K562 (cell line): Measurements from ENCODE around the gene AOC1. TPM values are rescaled to one million over a fixed set of nuclear protein-coding genes. Genes with fewer than 3 reads are reported as not detected.

Experiments
- ATAC-seq: fragments of 200-7000 bp; cut with Tn5 transposase; 3 replicates; pipeline ENCODE4 v1.9.1; 2020; ENCODE audit warnings: moderate library complexity
- BruUV-seq: library from RNA; stranded (reverse); fragments of 400-500 nt; replicated peaks from 2 replicates; lab custom pipeline; 2021; lab: Mats Ljungman, UMichigan
- CTCF ChIA-PET: fragments of 300-600 bp; formaldehyde crosslinking; extraction: SDS; loops from one replicate; lab custom pipeline; 2021; ENCODE audit warnings: low intra/inter-chr PET ratio; lab: Yijun Ruan, JAX
- POLR2A ChIA-PET: fragments of 300-600, 350-650 bp; sonication (Branson Sonifier 250); formaldehyde crosslinking; extraction: SDS; loops from one replicate; lab custom pipeline; 2021; ENCODE audit warnings: antibody characterized with exemption, inconsistent platforms; lab: Yijun Ruan, JAX
- DNase-seq, 4 experiments: peaks; one replicate each; pipeline versions ENCODE4 v3.0.0 to v3.0.0-alpha.2; 2011 to 2018; ENCODE audit warnings: low spot score in 3 of 4, mixed read lengths in 3 of 4; ENCODE audit errors: extremely low read depth in 1 of 4
- FAIRE-seq: peaks from 2 replicates; lab custom pipeline; 2011; peaks lifted over from hg19 to GRCh38; lab: Jason Lieb, UNC
- H2AFZ ChIP-seq: 2 replicates; pipeline ENCODE4 v1.6.0; 2011; ENCODE audit warnings: low read depth, low read length, control low read depth, inconsistent platforms
- H3K27ac ChIP-seq: fragments of 200-600 bp; 3 replicates; pipeline ENCODE4 v1.8.0; 2011; ENCODE audit warnings: low read depth, mild to moderate bottlenecking, control low read depth, inconsistent platforms, low read length, moderate library complexity, mixed read lengths; ENCODE audit errors: extremely low read depth
- H3K27me3 ChIP-seq, 2 experiments: fragments of 300-600 bp in 1 of 2; 2 replicates in 1 of 2; 3 replicates in 1 of 2; pipeline versions ENCODE4 v1.6.0 to v1.8.0; 2011; ENCODE audit warnings: inconsistent platforms in 2 of 2, low read length in 2 of 2, mild to moderate bottlenecking in 1 of 2, mixed read lengths in 1 of 2, moderate library complexity in 1 of 2; ENCODE audit not compliant: control insufficient read depth in 2 of 2, insufficient read depth in 2 of 2
- H3K36me3 ChIP-seq: fragments of 300-600 bp; 3 replicates; pipeline ENCODE4 v1.8.0; 2011; ENCODE audit warnings: mild to moderate bottlenecking, low read length, inconsistent platforms; ENCODE audit not compliant: control insufficient read depth, insufficient read depth
- H3K4me1 ChIP-seq, 2 experiments: fragments of 200-600 bp in 1 of 2; replicated peaks in 1 of 2; 2 replicates in 1 of 2; 3 replicates in 1 of 2; pipeline versions ENCODE4 v1.5.1 to v1.8.0; 2011; ENCODE audit warnings: inconsistent platforms in 2 of 2, low read length in 2 of 2, mild to moderate bottlenecking in 1 of 2, mixed read lengths in 1 of 2, moderate library complexity in 1 of 2; ENCODE audit not compliant: control insufficient read depth in 2 of 2, insufficient read depth in 2 of 2
- H3K4me2 ChIP-seq: 2 replicates; pipeline ENCODE4 v1.6.1; 2011; ENCODE audit warnings: low read length, control low read depth, inconsistent platforms, mixed read lengths; ENCODE audit not compliant: insufficient read depth
- H3K4me3 ChIP-seq: fragments of 200-600 bp; sonication (generic), shearing (Covaris generic); 2 replicates; pipeline ENCODE4 v1.5.1; 2016; ENCODE audit warnings: control low read depth, inconsistent platforms
- H3K79me2 ChIP-seq: fragments of 200-600 bp; 3 replicates; pipeline ENCODE4 v1.8.0; 2011; ENCODE audit warnings: low read length, inconsistent platforms; ENCODE audit not compliant: control insufficient read depth, insufficient read depth
- H3K9ac ChIP-seq, 2 experiments: 2 replicates each; pipeline versions ENCODE4 v1.6.0 to v1.6.1; 2011; ENCODE audit warnings: low read depth in 2 of 2, low read length in 2 of 2, control low read depth in 1 of 2, inconsistent platforms in 1 of 2, mild to moderate bottlenecking in 1 of 2, mixed read lengths in 1 of 2; ENCODE audit not compliant: insufficient read depth in 1 of 2
- H3K9me1 ChIP-seq: one replicate; pipeline ENCODE4 v1.6.0; 2011; ENCODE audit warnings: inconsistent platforms, mild to moderate bottlenecking, low read length, moderate library complexity; ENCODE audit not compliant: control insufficient read depth, insufficient read depth
- H3K9me3 ChIP-seq: replicated peaks from 2 replicates; pipeline ENCODE4 v1.5.1; 2011; ENCODE audit warnings: low read depth, low read length, inconsistent platforms; ENCODE audit not compliant: control insufficient read depth, insufficient read depth
- H4K20me1 ChIP-seq: replicated peaks from 2 replicates; pipeline ENCODE4 v1.6.1; 2011; ENCODE audit warnings: low read length, inconsistent platforms, mixed read lengths; ENCODE audit not compliant: control insufficient read depth, insufficient read depth
- CBX8 ChIP-seq: fragments of 200-600 bp; sonication (generic); IDR thresholded peaks from 2 replicates; pipeline ENCODE4 v1.6.1; 2012; ENCODE audit warnings: borderline replicate concordance, mixed run types, low read depth, mild to moderate bottlenecking, moderate library complexity, mixed read lengths, low read length, control low read depth, inconsistent platforms; ENCODE audit not compliant: poor library complexity, severe bottlenecking; ENCODE audit errors: extremely low read depth
- CHD4 ChIP-seq: fragments of 200-600 bp; sonication (generic); IDR thresholded peaks from 3 replicates; pipeline ENCODE4 v1.6.1; 2012; ENCODE audit warnings: low read depth, mild to moderate bottlenecking, mixed read lengths, low read length, inconsistent platforms; ENCODE audit not compliant: insufficient read depth, insufficient replicate concordance, poor library complexity, severe bottlenecking
- FOXK2 ChIP-seq, 2 experiments: fragments of 450-650 bp; IDR thresholded peaks in 1 of 2; conservative IDR thresholded peaks in 1 of 2; 2 replicates each; pipeline ENCODE4 v1.6.1; 2016; ENCODE audit warnings: low read depth in 2 of 2, mild to moderate bottlenecking in 1 of 2
- HLTF ChIP-seq: fragments of 450-650 bp; IDR thresholded peaks from 2 replicates; pipeline ENCODE4 v1.6.1; 2016
- POLR2H ChIP-seq: IDR thresholded peaks from 2 replicates; pipeline ENCODE4 v1.6.1; 2016; ENCODE audit warnings: missing genetic modification characterization, low read depth, mild to moderate bottlenecking, control low read depth, missing compliant biosample characterization, moderate library complexity
- ZNF354B ChIP-seq: fragments of 250-450 bp; sonication (Bioruptor Pico); IDR thresholded peaks from 2 replicates; pipeline ENCODE4 v1.4.0; 2020
- ZNF507 ChIP-seq: conservative IDR thresholded peaks from 2 replicates; pipeline ENCODE4 v1.6.1; 2017; ENCODE audit warnings: missing genetic modification characterization, missing compliant biosample characterization
- ZSCAN29 ChIP-seq: fragments of 450-650 bp; IDR thresholded peaks from 2 replicates; pipeline ENCODE4 v1.6.1; 2017
- WGBS: fragments of 100-300 bp; shearing (Covaris generic); methylation state at CpG from one replicate; pipeline ENCODE4 v1.1.6; 2016; ENCODE audit warnings: low coverage, mixed read lengths; ENCODE audit not compliant: insufficient coverage; ENCODE audit errors: missing lambda C conversion rate; 5-methylcytosine and 5-hydroxymethylcytosine counted together
- in situ Hi-C: fragments of 300-500 bp; cut with MboI; formaldehyde crosslinking; loops from 4 replicates; pipeline ENCODE4 v1.15.0; 2018; ENCODE audit warnings: inconsistent platforms, mixed read lengths
- intact Hi-C: fragments of 100-400 bp; cut with micrococcal nuclease; formaldehyde crosslinking; loops from 2 replicates; pipeline ENCODE4 v1.14.2; 2022
- polyA plus RNA-seq, 8 experiments: library from polyadenylated mRNA; depleted of rRNA in 4 of 8; stranded (reverse) in 5 of 8; unstranded in 3 of 8; fragments of >200 nt; fragmentation: Nextera tagmentation in 2 of 8; fragmentation: Illumina TruSeq in 1 of 8; extraction: Ambion mirVana in 2 of 8; extraction: Trizol in 1 of 8; gene quantifications; 2 replicates each; pipeline versions ENCODE4 v1.2.1 to v1.2.3, GENCODE V29; 2011 to 2014; ENCODE audit warnings: inconsistent platforms in 1 of 8, missing spikeins in 1 of 8
- total RNA-seq, 7 experiments: library from RNA; depleted of rRNA in 6 of 7; stranded (reverse); fragments of >200 nt in 6 of 7; fragmentation: Illumina TruSeq in 2 of 7; extraction: Trizol in 2 of 7; gene quantifications; 2 replicates each; pipeline versions ENCODE4 v1.2.1 to v1.2.3, GENCODE V29; 2011 to 2021; ENCODE audit warnings: low replicate concordance in 1 of 7
- TF ChIP-seq, protein P1 (sequence below), 2 experiments: fragments of 450-650 bp; IDR thresholded peaks; 2 replicates each; pipeline ENCODE4 v1.6.1; 2016; ENCODE audit warnings: mild to moderate bottlenecking in 2 of 2, borderline replicate concordance in 1 of 2, low read depth in 1 of 2, moderate library complexity in 1 of 2
- TF ChIP-seq, protein P2 (sequence below): fragments of 450-650 bp; formaldehyde crosslinking; IDR thresholded peaks from 2 replicates; pipeline ENCODE4 v1.4.0; 2022; ENCODE audit warnings: missing genetic modification characterization

AOC1 gene
- total and polyA plus RNA-seq, 9 of the 15 experiments (the other 6 are each of a cell fraction or from before 2014, with no cell fraction given): not detected

DNA sequence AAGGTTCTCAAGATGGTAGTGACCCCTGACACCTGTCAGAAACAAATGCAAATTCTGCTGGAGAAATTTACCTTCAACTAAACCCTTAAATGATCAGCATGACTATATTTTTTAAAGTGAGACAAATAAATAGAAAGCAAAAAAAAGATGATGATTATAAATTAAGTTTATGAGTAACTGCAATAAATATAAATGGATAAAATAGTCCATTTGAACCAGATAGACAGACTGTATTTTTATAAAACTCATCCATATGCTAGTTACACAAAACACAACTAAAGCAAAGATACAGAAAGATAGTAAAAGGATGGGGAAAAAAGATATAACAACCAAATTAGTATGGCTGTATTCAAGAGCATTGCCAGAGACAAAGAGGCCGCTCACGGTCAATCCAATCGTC, 45.9 kb upstream of the AOC1 start:
- no peaks in the 10 kb centered on the region for H3K36me3 ChIP-seq
- in situ Hi-C loops: no loop called here
- no peak for ATAC-seq

More for the DNA sequence above, 45.9 kb upstream of the AOC1 start:
- no peak for TF ChIP-seq CBX8
- peak; percentile 98 for TF ChIP-seq ZNF507 (tag)
- TF ChIP-seq, protein P1, sequence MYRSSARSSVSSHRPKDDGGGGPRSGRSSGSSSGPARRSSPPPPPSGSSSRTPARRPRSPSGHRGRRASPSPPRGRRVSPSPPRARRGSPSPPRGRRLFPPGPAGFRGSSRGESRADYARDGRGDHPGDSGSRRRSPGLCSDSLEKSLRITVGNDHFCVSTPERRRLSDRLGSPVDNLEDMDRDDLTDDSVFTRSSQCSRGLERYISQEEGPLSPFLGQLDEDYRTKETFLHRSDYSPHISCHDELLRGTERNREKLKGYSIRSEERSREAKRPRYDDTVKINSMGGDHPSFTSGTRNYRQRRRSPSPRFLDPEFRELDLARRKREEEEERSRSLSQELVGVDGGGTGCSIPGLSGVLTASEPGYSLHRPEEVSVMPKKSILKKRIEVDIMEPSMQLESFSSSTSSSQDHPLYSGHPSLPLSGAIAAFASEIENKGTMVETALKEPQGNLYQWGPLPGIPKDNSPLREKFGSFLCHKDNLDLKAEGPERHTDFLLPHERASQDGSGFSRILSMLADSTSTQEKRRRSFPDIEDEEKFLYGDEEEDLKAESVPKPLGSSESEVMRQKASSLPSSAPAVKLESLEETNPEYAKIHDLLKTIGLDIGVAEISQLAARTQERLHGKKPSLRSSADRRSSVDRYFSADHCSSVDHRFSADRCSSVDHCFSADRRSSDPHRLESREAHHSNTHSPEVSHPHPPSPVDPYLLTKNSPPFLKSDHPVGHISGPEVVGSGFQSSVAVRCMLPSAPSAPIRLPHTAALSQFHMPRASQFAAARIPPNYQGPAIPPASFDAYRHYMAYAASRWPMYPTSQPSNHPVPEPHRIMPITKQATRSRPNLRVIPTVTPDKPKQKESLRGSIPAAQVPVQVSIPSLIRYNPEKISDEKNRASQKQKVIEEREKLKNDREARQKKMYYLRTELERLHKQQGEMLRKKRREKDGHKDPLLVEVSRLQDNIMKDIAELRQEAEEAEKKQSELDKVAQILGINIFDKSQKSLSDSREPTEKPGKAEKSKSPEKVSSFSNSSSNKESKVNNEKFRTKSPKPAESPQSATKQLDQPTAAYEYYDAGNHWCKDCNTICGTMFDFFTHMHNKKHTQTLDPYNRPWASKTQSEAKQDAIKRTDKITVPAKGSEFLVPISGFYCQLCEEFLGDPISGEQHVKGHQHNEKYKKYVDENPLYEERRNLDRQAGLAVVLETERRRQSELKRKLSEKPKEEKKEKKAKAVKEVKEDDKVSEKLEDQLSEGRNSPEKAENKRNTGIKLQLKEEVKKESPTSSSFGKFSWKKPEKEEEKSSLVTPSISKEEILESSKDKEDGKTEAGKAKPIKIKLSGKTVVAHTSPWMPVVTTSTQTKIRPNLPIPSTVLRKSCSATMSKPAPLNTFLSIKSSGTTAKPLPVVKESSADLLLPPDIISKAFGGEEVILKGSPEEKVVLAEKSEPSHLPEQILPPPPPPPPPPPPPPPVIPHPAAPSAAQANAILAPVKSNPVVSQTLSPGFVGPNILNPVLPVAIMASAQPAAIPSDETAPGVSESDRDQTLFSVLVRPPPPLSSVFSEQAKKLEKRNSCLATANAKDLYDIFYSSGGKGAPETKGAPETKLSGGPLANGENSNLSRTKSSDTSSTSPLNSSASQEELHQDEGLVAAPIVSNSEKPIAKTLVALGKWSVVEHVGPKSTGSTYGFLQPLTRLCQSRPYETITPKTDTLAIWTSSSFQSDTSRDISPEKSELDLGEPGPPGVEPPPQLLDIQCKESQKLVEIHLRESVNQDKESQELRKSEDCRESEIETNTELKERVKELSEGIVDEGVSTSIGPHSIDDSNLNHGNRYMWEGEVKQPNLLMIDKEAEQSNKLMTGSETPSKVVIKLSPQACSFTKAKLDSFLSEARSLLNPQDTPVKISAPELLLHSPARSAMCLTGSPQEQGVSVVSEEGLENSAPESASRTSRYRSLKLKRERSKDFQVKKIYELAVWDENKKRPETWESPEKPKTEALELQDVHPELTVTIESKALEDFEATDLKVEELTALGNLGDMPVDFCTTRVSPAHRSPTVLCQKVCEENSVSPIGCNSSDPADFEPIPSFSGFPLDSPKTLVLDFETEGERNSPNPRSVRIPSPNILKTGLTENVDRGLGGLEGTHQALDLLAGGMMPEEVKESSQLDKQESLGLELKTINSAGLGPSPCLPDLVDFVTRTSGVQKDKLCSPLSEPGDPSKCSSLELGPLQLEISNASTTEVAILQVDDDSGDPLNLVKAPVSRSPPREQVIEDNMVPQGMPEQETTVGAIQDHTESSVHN (IDR thresholded peaks at IDR 0.05; ENCODE audit: borderline replicate concordance in 1 of 2, low read depth in 1 of 2): no peak
- TF ChIP-seq CHD4: no peak
- TF ChIP-seq, protein P2, sequence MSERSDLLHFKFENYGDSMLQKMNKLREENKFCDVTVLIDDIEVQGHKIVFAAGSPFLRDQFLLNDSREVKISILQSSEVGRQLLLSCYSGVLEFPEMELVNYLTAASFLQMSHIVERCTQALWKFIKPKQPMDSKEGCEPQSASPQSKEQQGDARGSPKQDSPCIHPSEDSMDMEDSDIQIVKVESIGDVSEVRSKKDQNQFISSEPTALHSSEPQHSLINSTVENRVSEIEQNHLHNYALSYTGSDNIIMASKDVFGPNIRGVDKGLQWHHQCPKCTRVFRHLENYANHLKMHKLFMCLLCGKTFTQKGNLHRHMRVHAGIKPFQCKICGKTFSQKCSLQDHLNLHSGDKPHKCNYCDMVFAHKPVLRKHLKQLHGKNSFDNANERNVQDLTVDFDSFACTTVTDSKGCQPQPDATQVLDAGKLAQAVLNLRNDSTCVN (CRISPR knock-in tag): no peak
- no peak for TF ChIP-seq FOXK2 (conservative IDR thresholded peaks at IDR 0.05 in 1 of 2, IDR thresholded peaks at IDR 0.05 in 1 of 2; ENCODE audit: low read depth in 2 of 2)
- TF ChIP-seq ZNF354B: peak; percentile 49; the same call in 1 of the 2 replicates
- no peak for TF ChIP-seq POLR2H
- no peak for TF ChIP-seq HLTF
- TF ChIP-seq ZSCAN29: no peak
- Histone ChIP-seq H3K4me2 (no peak overlapping the region), H2AFZ (no peak overlapping the region), H3K4me3 (no peak overlapping the region), H4K20me1 (no peaks in the 10 kb centered on the region), H3K9me3 (no peaks in the 10 kb centered on the region; the same call in 1 of the 2 replicates), H3K27me3 (peaks cover 27 to 42% of the 10 kb centered on the region in 2 experiments; a peak in 4 of 5 replicates), H3K9ac (no peak overlapping the region), H3K4me1 (peaks cover 0 to 2% of the 10 kb centered on the region in 2 experiments; a peak in 1 of 5 replicates), H3K27ac (no peak overlapping the region), H3K79me2 (no peaks in the 10 kb centered on the region), H3K9me1 (no peaks in the 10 kb centered on the region)
- CTCF ChIA-PET: interaction anchor here (1.3 kb wide), 1 partner anchor 28 kb away, joined by 3 read pairs; no protein-coding TSS in a partner anchor
- DNase-seq: no peak
- POLR2A ChIA-PET: no interaction called here
- FAIRE-seq: no peak
- intact Hi-C loops: no loop called here
- no TSS peak for BruUV-seq
- WGBS: 0% methylated on average over 3 of the region's 3 CpGs
